OCI-LY7 (cell line): ENCODE measurements around the gene RPA1.

Source experiments
- CTCF ChIP-seq: fragments of 200-600 bp; sonication (generic); conservative IDR thresholded peaks from 2 replicates; pipeline ENCODE4 v1.5.1; 2014; ENCODE audit warnings: mild to moderate bottlenecking, antibody characterized with exemption, low read length, moderate library complexity, mixed read lengths
- EZH2phosphoT487 ChIP-seq: fragments of 200-600 bp; sonication (generic); IDR thresholded peaks from 2 replicates; pipeline ENCODE4 v1.6.1; 2018; ENCODE audit warnings: low read depth, borderline replicate concordance, mild to moderate bottlenecking, mixed run types, antibody characterized with exemption, low read length, moderate library complexity, mixed read lengths

GRCh38 chr17:1829592-1830257, at the start of gene RPA1, which contains the start of gene SMYD4:
- TF ChIP-seq CTCF (no peak), EZH2phosphoT487 (no peak)
